NCI-H1092 (cell line): Measurements from ENCODE around the gene SARNP.

Source experiments
- DNase-seq: peaks from one replicate; lab custom pipeline; 2025; lab: John Stamatoyannopoulos, UW

SARNP gene

GRCh38 chr12:55742719-55743405 lies 74.7 kb downstream of the SARNP start, which contains the start of gene GDF11:
Gene GDF11, plus strand, starts transcription at chr12:55743122. Its CDS starts 195 bp downstream, at chr12:55743317.
- DNase-seq: peak; percentile 82

- no peak for DNase-seq
These were observed 75.4 kb downstream of the SARNP start for GRCh38 chr12:55741931-55742680.

- no peak for DNase-seq
These were observed 78.5 kb downstream of the SARNP start for GRCh38 chr12:55739025-55739378.

- peak; percentile 78 for DNase-seq
These were observed 79.2 kb downstream of the SARNP start for GRCh38 chr12:55738123-55739024.

GRCh38 chr12:55737581-55738122 lies 79.9 kb downstream of the SARNP start:
- no peak for DNase-seq

GRCh38 chr12:55736780-55737580 lies 80.5 kb downstream of the SARNP start:
- DNase-seq: no peak

- DNase-seq: no peak
These were observed 81.4 kb downstream of the SARNP start for GRCh38 chr12:55736076-55736475.

- DNase-seq: no peak
These were observed 82.9 kb downstream of the SARNP start for GRCh38 chr12:55734595-55734994.

GRCh38 chr12:55733858-55734257 lies 83.7 kb downstream of the SARNP start:
- no peak for DNase-seq

GRCh38 chr12:55733021-55733555 lies 84.4 kb downstream of the SARNP start:
- no peak for DNase-seq

GRCh38 chr12:55732288-55732687 lies 85.2 kb downstream of the SARNP start:
- DNase-seq: no peak

- no peak for DNase-seq
These were observed 87.4 kb downstream of the SARNP start for GRCh38 chr12:55729819-55730818.

- DNase-seq: peak; percentile 40
These were observed 88.3 kb downstream of the SARNP start, which contains the start of gene CD63 for GRCh38 chr12:55728939-55729818. Gene CD63, minus strand, starts transcription at chr12:55729009. Its CDS starts 668 bp downstream, at chr12:55728341.

- DNase-seq: no peak
These were observed 89.2 kb downstream of the SARNP start for GRCh38 chr12:55728186-55728938.

GRCh38 chr12:55727643-55728185 lies 89.8 kb downstream of the SARNP start:
- no peak for DNase-seq

- DNase-seq: no peak
These were observed 90.6 kb downstream of the SARNP start for GRCh38 chr12:55726971-55727370.

GRCh38 chr12:55725556-55725955 lies 92.0 kb downstream of the SARNP start:
- no peak for DNase-seq

- no peak for DNase-seq
These were observed 92.6 kb downstream of the SARNP start for GRCh38 chr12:55724940-55725309.
